Measurements from ENCODE around the gene TMEM141. TPM values are rescaled to one million over a fixed set of nuclear protein-coding genes. Genes with fewer than 3 reads are reported as not detected.
"Not testable (repeated sequence)": the region's sequence is repeated elsewhere in the genome, so short reads cannot be mapped to it uniquely, and the experiment has no call there.

The TMEM141 gene
- total RNA-seq, 2 experiments from 2014 or later: 48.4 to 53.3 TPM

DNA sequence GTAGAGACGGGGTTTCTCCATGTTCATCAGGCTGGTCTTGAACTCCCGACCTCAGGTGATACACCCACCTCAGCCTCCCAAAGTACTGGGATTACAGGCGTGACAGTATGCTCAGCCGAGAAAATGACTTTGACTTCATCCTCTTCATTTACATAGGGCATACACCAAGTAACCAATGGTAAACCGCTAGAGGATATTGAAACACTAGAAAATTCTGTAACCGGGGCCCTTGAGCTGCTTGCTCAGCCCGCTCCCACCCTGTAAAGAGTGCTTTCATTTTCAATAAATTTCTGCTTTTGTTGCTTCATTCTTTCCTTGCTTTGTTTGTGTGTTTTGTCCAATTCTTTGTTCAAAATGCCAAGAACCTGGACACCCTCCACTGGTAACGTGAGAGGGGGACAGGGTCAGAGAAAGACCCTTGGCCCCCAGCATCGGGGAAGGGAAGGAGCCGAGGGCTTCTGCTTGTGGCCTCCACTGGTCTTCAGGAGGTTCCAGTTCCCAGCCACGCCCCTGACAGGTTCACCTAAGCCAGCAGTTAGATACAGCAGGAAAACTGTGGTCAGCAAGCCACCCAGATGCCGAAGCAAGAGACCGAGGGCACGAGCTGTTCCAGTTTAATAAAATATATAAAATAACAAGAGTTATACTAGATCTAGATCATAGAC, 25.3 kb upstream of the TMEM141 start:
- POLR2A ChIA-PET: interaction anchor here (1.1 kb wide), 1 partner anchor 15 kb away, joined by 3 read pairs; no protein-coding TSS in a partner anchor

DNA sequence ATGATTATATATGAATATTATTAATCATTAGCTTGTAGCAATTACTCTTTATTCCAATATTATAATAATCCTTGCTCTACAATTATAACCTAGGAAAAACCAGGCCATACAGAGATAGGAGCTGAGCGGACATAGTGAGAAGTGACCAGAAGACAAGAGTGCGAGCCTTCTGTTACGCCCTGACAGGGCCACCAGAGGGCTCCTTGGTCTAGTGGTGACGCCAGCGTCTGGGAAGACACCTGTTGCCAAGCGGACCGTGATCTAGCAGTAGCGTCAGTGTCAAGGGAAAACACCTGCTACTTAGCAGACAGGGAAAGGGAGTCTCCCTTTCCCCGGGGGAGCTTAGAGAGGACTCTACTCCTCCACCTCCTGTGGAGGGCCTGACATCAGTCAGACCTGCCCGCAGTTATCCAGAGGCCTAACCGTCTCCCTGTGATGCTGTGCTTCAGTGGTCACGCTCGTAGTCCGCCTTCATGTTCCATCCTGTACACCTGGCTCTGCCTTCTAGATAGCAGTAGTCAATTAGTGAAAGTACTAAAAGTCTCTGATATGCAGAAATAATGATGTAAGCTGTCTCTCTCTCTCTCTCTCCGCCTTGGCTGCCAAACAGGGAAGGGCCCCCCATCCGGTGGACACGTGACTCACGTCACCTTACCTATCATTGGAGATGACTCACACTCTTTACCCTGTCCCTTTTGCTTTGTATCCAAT, 24.6 kb upstream of the TMEM141 start:
- ChIA-PET CTCF (interaction anchor here (0.8 to 2.0 kb wide), 5 partner anchors 15 to 298 kb away, joined by 3 to 6 read pairs (median 3); no protein-coding TSS in a partner anchor), POLR2A (interaction anchor here (1.1 kb wide), 1 partner anchor 16 kb away, joined by 3 read pairs; no protein-coding TSS in a partner anchor)

More for the DNA sequence above, 25.3 kb upstream of the TMEM141 start:
- CTCF ChIA-PET: interaction anchor here (0.8 to 2.0 kb wide), 5 partner anchors 14 to 298 kb away, joined by 3 to 6 read pairs (median 3); no protein-coding TSS in a partner anchor

DNA sequence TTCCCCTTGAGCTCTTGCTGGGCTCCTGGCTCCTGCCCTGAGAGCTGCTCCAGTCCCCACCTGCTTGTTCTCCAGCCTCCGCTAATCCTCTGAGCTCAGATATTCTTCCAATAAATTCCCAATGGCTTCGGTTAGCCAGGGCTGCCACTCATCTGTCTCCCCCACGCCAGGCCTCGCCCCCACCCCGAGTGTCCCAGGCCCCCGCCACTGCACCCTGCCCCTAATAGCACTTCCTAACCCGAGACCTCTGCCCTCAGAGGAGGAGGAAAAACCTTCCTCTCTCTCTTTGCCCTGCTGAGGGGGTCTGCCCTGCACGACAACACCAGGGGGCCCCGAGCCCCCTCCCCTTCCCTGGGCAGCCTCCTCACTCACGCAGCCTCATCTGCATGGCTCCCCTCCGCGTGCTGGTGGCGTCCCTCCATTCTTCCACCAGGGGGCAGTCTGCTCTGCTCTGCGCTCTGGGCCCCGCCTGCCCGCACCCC, 21.4 kb upstream of the TMEM141 start:
- ChIA-PET POLR2A (no interaction called here), CTCF (interaction anchor here (0.7 to 1.3 kb wide), 2 partner anchors 9 to 16 kb away, joined by 3 to 4 read pairs; no protein-coding TSS in a partner anchor)

DNA sequence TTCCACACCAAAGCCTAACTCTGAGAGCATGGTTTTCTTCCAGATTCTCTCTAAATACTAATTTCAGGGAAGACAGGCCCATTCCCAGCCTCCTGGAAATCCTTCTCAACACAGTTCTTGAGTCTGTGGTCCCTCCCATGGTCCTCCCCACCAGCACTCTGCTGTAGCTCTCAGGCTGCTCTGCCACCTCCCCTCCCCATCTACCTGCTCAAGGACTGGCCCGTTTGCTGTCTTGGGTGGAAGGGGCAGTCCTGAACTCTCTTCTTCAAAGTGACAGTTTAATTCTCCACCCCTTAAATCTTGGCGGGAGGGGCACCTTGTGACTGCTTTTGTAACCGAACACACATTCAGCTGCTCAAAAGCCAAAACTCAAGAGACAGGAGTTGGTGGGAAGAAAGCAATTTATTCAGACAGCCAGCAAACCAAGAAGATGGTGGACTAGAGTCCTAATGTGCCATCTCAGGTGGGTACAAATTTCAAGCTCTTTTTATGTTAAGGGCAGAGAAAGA, 19.2 kb upstream of the TMEM141 start:
- CTCF ChIA-PET: interaction anchor here (1.6 kb wide), 1 partner anchor 34 kb away, joined by 3 read pairs; no protein-coding TSS in a partner anchor
- POLR2A ChIA-PET: no interaction called here

DNA sequence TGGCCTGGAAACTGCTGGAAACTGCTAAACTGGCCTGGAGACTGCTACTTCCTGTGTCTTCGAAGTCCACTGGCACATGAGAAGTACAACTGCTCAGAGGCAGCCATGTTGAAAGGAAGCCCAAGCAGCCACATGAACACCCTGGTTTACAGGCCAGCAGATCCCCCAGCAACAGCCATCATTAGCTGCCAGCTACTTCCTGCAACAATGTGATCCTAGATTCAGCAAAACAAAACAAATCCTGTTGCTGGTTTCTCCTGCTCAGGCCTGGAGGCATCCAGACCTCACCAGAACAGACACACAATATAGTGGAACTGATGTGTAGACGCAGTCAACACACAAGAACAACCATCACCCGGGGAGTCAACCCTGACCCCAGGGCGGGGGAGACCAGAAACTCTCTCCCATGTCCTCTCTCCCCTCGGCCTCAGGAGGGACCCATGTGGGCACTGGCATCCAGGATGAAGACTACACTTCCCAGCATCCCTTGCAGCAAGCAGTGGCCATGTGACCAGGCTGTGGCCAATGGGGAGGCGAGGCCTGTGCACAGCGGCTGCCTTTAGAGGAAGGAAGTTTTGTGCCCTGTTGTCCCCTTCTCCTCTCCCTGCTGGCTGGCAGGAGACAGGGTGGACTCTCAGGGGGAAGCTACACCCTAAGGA, 17.6 kb upstream of the TMEM141 start:
- POLR2A ChIA-PET: no interaction called here
- CTCF ChIA-PET: interaction anchor here (1.0 kb wide), 1 partner anchor 13 kb away, joined by 3 read pairs; no protein-coding TSS in a partner anchor

DNA sequence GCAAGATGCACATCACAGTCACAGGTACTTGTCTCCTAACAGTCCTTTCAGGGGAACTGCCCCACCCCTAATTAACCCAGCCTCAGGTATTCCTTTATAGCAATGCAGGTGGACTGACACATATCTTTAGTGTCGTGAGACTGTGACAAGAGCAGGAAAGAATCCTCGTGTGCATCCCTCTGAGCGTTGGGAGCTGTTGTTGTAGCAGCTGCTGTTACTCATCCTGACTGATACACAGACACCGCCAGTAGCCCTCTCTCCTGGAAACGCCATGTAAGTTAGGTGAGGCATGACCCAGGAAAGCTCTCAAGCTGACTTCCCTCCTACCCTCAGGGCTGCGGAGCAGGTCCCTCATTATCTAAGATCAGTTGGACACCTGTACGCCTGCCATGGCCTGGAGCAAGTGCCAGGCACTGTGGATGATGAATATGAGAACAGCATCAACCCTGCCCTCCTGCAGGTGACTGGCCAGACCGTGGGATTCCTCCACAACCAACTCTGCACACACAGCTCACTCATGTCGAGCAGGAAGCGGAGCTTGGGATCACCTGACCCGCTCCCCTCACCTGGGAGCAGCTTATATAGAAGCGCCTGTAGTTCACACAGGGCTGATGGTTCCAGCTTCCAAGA, 16.6 kb upstream of the TMEM141 start:
- CTCF ChIA-PET: interaction anchor here (0.6 kb wide), 1 partner anchor 47 kb away, joined by 3 read pairs; no protein-coding TSS in a partner anchor

DNA sequence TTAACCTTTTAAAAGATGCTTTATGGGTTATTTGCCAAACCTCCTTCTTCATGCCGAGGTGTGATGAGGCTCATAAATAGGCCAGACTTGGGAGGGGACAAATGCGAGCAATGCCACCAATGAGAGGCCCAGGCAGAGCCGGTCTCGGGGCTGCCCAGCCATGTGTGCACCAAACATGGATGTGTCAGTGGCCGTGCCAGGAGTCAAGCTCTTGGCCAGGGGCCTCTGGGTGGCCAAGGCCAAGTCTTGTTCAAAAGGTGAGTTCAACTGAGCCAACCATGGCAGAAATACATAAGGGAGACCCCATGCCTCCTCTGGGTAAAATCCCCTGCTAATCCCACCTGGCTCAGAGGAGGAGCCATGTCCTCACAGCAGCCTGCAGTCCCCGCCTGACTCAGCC, 16.0 kb upstream of the TMEM141 start:
- CTCF ChIA-PET: interaction anchor here (0.6 kb wide), 1 partner anchor 13 kb away, joined by 3 read pairs; no protein-coding TSS in a partner anchor
- POLR2A ChIA-PET: no interaction called here

More for the DNA sequence above, 16.6 kb upstream of the TMEM141 start:
- POLR2A ChIA-PET: no interaction called here

DNA sequence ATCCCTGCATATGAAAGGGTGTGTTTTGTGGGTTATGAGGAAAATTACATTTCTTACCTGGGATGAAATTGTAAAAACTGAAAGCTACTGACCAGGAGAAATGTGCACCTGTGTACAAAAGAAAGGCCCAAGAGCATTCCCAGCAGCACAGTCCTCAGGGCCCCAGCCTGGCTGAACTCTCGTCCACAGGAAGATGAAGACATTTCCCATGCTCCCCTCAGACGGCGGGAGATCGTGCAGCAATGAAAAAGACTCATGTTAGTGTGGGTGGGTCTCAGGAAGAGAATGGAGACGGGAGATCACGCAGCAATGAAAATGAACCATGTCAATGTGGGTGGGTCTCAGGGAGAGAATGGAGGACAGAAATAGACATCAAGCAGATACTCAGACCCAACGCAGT, 14.2 kb upstream of the TMEM141 start:
- ChIA-PET CTCF (interaction anchor here (1.1 to 2.0 kb wide), 2 partner anchors 11 to 65 kb away, joined by 3 to 7 read pairs; partner anchors contain the start of gene AJM1), POLR2A (no interaction called here)

DNA sequence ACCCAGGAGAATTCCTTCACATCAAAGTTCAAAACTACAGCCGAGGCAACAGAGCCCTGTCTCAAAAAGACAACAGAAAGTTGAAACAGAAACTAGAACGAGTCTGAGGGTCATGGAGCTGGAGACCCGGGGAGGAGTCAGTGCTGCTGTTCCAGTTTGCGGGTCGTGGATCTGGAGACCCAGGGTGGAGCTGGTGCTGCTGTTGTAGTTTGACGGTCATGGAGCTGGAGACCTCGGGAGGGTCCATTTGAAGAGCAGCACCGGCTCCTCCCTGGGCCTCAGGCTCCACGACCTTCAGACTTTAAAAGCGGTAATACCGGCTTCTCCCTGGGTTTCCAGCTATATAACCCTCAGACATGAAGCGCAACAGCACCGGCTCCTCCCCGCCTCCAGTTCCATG, 13.8 kb upstream of the TMEM141 start:
- CTCF ChIA-PET: interaction anchor here (0.6 to 2.0 kb wide), 4 partner anchors 9 to 65 kb away, joined by 3 to 7 read pairs (median 4); partner anchors contain the start of gene AJM1

DNA sequence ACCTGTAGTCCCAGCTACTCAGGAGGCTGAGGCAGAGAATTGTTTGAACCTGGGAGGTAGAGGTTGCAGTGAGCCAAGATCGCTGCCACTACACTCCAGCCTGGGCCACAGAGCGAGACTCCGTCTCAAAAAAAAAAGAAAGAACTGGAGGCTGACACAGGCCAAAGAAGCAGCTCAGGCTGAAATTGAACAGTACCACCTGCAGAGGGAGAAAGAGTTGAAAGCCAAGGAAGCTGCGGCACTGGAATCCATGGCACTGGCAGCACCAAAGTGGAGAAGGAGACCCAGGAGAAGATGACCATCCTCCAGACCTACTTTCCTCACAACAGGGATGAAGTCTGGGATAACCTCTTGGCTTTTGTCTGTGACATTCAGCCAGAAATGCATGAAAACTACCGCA, 11.3 kb upstream of the TMEM141 start:
- CTCF ChIA-PET: interaction anchor here (0.6 to 1.1 kb wide), 2 partner anchors 9 to 288 kb away, joined by 4 to 5 read pairs; no protein-coding TSS in a partner anchor
- POLR2A ChIA-PET: no interaction called here

More for the DNA sequence above, 13.8 kb upstream of the TMEM141 start:
- POLR2A ChIA-PET: interaction anchor here (0.5 kb wide), 1 partner anchor 293 kb away, joined by 7 read pairs; the partner anchor contains the start of gene SAPCD2

DNA sequence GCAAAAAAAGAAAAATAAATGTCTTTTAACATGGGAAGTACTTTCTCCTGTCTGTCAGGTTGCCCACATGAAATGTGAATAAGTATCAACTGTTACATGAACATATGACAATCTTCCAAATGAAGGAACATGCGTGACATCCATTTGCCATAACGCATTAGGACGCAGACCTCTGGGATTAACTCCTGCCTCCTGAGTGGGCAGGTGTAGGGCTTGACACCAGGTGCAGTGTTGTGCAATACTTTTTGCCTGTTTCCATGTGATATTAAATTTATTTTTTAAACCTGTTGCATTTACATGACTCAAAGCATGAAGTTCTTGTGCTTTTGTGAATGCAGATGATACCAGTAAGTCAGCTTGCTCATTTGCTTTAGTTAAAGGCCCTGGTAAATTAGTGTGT, 8.7 kb upstream of the TMEM141 start:
- ChIA-PET POLR2A (no interaction called here), CTCF (no interaction called here)

DNA sequence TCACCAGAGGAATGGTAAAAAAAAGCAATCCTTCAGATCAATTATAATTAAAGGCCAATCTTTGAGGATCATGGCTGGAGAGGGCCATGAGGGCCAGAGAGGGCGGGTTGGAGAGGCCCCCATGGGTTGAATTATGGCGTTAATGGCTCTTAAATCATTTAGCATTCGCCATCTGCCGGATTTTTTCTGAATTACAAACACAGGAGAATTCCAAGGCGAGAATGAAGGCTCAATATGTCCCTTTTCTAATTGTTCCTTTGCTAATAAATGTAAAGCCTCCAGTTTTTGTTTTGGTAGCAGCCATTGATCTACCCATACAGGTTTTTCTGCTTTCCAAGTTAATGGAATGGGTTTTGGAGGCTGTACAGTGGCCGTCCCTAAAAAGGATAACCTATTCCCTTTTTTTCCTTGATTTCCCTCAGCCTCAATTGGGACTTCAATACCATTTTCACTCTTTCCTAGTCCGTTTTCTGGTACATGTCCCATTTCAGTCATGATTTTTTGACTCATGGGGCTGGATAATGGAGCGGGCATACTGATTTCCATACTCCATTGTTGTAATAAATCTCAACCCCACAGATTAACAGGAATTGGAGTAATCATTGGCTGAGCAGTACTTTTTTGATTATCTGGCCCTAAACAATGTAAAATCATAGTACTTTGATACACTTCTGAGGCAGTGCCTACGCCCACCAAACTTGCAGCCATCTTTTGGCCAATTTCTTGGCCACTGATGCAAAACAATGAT, 6.7 kb upstream of the TMEM141 start:
- CTCF ChIA-PET: interaction anchor here (0.9 to 1.6 kb wide), 2 partner anchors 15 to 26 kb away, joined by 3 to 4 read pairs; partner anchors contain the start of gene LCN8
- POLR2A ChIA-PET: no interaction called here

DNA sequence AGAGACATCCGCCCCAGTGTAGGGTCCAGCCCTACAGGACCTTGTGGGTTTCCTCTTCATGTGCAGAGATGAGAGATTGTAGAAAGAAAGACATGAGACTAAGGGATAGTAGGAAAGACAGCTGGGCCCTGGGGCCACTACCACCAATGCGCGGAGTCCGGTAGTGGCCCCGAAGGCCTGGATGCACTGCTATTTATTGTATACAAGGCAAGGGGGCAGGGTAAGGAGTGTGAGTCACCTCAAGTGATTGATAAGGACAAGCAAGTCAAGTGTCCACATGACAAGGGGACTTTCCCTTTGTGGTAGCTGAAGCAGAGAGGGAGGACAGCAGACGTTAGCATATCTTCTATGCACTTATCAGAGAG, 6.2 kb upstream of the TMEM141 start:
- ChIA-PET CTCF (interaction anchor here (1.5 to 3.8 kb wide), 3 partner anchors 16 to 250 kb away, joined by 3 to 23 read pairs (median 4); no protein-coding TSS in a partner anchor), POLR2A (no interaction called here)

DNA sequence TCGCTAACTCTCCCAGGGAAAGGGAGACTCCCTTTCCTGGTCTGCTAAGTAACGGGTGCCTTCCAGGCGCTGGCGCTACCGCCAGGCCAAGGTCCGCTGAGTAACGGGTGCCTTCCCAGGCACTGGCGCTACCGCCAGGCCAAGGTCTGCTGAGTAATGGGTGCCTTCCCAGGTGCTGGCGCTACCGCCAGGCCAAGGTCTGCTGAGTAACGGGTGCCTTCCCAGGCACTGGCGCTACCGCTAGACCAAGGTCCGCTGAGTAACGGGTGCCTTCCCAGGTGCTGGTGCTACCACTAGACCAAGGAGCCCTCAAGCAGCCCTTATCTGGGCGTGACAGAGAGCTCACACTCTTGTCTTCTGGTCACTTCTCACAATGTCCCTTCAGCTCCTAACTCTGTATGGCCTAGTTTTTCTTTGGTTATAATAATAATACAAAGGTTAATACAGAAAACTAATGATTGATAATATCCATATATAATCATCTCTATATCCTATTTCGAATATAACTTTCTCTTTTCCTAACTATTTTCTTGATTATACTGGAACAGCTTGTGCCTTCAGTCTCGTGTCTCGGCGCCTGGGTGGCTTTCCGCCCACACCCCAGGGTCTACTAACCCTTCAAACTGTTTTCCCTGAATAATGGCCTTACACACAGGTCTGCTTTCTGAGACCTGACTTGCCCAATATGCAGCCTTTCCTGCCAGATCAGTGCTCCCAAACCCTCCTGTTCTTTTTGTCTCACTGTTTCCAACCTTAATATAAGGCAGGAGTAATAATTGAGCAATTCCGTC, 5.4 kb upstream of the TMEM141 start:
- CTCF ChIA-PET: interaction anchor here (1.1 to 3.8 kb wide), 5 partner anchors 16 to 249 kb away, joined by 3 to 23 read pairs (median 3); no protein-coding TSS in a partner anchor
- POLR2A ChIA-PET: not testable (repeated sequence)

DNA sequence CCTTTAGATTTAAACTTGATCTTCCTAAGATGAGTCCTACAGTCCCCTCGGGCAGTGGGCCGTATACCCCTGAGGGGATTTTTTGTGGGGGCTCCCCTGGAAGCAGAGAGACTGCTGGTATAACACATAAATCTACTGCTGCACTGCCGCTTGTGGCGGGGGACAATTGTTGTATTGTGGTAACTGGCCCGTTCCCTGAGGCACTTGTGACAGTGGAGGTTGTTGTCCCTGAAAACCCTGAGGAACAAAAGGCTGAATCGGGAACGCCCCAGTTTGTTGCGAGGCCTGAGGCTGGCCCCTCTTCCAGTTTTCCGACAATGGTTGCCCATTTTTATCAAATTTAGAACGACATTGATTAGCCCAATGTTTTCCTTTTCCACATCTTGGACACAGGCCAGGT, 4.7 kb upstream of the TMEM141 start:
- ChIA-PET CTCF (interaction anchor here (1.1 to 3.8 kb wide), 6 partner anchors 20 to 248 kb away, joined by 3 to 23 read pairs (median 3); partner anchors contain the start of gene FUT7), POLR2A (no interaction called here)

DNA sequence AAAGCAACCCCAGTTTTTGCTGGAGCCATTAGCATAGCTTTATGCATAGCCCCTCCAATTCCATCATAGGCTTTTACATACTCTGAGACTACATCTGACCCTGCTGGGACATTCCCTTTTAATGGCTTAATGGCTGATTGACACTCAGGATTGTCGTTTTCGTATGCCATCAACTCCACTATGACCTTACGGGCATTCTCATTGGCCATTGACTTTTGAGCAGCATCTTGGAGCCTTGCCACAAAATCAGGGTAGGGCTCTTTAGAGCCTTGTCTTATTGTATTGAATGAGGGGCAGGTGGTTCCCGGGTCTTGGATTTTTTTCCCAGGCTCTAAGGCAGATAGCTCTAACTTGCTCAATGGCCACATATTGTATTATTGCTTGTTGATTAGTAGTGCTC, 4.2 kb upstream of the TMEM141 start:
- CTCF ChIA-PET: interaction anchor here (0.7 to 3.8 kb wide), 9 partner anchors 9 to 437 kb away, joined by 3 to 23 read pairs (median 3); partner anchors contain the start of genes CLIC3 and FUT7
- POLR2A ChIA-PET: not testable (repeated sequence)

All from activated CD8-positive, alpha-beta memory T cell treated with anti-CD3 and anti-CD28 coated beads for 36 hours (primary cell).